HG02938 (cell line): ENCODE results near the gene TADA3.
A peak's percentile ranks its signal among the peaks of the same experiment; 100 is the strongest.

Source experiments
- ATAC-seq: cut with Tn5 transposase; IDR thresholded peaks from one replicate; pipeline ENCODE4 v1.9.1; 2021; ENCODE audit warnings: mild to moderate bottlenecking, moderate library complexity; ENCODE audit not compliant: unreplicated experiment

TADA3 gene, protein sequence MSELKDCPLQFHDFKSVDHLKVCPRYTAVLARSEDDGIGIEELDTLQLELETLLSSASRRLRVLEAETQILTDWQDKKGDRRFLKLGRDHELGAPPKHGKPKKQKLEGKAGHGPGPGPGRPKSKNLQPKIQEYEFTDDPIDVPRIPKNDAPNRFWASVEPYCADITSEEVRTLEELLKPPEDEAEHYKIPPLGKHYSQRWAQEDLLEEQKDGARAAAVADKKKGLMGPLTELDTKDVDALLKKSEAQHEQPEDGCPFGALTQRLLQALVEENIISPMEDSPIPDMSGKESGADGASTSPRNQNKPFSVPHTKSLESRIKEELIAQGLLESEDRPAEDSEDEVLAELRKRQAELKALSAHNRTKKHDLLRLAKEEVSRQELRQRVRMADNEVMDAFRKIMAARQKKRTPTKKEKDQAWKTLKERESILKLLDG

DNA sequence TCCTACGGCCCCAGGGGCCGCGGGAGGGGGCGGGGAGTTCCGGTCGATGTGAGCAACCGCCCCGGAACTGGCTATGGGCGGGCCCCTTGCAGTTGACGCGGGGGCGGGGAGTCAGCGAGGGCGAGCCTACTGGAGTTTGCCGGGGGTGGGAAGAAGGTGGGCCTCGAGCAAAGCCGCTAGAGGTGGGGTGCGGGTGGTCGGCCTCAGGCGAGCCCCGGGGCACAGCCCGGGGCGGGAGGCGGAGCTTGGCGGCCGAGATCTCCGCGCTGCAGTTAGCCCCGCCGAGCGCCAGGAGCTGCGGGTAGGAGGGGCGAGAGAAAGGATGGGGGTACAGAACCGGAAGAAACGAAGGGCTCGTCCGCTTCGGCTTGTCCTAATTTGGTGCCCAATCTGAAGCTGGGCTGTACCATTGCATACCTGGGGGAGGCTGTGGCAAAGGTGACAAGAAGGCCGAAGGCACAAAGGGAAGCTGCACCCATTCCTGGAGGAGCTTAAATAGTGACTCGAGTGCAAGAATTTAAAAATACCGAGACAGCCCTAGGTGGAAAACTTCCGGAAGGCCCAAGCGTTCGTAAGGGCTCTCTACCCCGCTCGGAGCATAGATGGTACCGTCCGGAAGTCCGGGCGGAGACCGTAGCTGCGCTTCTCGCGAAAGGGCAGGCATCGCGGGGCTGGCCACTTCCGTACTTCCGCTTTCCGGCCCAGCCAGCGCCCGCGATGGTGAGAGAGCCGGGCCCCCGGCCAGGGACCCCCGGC lies at the start of gene TADA3, which contains the start of gene ARPC4:
TSS of gene TADA3 (minus strand) at position 69 of the 756 bp plus-strand sequence. CDS start 1,007 bp downstream, outside the sequence.
TSS of gene ARPC4 (plus strand) at position 678 of the 756 bp plus-strand sequence. CDS start at position 718, 40 bp downstream.
- ATAC-seq: peak; percentile 88

- ATAC-seq: no peak
These were observed 48.7 kb upstream of the TADA3 start for GRCh38 chr3:9841015-9841414.

- no peak for ATAC-seq
These were observed 46.6 kb upstream of the TADA3 start for GRCh38 chr3:9838856-9839255.

GRCh38 chr3:9837701-9838582 lies 45.7 kb upstream of the TADA3 start:
- ATAC-seq: no peak

DNA sequence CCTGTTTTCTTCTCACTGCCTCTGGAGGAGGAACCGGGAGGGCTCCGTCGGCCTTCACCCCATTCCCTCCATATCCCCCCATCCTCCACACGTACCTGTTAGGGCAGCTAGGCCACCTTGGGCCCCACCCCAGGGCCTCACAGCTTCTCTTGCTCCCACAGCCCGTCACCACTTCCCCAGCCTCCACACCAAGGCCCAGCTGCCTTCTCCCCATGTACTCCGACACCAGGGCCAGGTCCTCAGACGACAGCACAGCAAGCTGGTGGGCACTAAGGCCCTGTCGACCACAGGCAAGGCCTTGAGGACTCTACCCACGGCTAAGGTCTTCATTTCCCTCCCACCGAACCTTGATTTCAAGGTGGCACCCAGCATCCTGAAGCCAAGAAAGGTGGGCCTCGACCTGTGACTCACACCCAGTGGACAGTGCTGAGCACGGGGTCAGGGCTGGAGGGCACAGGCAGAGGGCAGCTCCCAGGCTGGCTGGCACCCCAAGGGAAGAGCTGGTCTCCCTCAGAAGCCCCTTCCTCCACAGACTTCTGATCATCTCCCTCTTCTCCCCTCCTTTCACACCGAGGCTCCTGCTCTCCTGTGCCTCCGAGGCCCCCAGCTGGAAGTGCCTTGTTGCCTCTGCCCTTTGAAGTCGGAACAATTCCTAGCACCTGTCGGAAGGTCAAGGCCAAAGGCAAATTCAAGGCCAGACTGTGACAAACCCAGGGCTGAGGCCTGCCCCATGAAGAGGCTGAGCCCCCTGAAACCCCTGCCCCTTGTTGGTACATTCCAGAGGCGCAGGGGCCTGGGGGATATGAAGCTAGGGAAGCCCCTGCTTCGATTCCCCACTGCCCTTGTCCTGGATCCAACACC lies 42.5 kb upstream of the TADA3 start:
- ATAC-seq: no peak

DNA sequence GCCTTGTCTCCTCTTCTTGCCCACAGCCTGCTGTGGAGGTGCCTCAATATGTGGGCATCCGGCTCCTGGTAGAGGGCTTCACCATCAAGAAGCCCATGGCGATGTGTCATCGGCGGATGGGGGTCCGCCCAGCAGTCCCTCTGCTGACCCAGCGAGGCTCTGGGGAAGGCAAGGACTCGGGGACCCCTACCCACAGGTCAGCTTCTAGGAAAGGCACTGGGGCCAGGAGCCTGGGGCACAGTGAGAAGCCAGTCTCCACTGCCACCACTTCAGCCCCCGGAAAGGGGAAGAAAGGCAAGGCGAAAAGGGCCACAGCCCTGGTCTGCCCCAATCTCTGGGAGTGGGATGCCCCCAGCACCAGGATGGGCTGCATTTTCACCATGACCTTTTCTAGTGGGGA lies 40.8 kb upstream of the TADA3 start:
- no peak for ATAC-seq

DNA sequence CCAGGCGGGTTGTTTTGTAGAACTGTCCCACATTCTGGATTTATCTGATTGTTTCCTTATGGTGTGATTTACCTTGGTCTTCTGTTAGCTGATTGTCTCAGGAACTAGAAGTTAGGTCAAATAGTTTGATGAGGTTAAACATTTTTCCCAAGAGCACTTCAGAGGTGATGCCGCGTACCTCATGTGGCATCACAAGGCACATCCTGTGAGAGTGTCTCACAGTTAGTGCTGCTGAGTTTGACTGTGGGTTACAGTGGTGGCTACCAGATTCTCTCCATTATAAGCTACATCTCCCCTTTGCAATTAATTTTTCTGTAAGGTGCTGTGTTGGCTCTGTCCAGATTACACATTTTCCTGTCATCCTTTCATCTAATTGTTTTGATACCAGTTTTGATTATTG lies 39.0 kb upstream of the TADA3 start:
- ATAC-seq: no peak

DNA sequence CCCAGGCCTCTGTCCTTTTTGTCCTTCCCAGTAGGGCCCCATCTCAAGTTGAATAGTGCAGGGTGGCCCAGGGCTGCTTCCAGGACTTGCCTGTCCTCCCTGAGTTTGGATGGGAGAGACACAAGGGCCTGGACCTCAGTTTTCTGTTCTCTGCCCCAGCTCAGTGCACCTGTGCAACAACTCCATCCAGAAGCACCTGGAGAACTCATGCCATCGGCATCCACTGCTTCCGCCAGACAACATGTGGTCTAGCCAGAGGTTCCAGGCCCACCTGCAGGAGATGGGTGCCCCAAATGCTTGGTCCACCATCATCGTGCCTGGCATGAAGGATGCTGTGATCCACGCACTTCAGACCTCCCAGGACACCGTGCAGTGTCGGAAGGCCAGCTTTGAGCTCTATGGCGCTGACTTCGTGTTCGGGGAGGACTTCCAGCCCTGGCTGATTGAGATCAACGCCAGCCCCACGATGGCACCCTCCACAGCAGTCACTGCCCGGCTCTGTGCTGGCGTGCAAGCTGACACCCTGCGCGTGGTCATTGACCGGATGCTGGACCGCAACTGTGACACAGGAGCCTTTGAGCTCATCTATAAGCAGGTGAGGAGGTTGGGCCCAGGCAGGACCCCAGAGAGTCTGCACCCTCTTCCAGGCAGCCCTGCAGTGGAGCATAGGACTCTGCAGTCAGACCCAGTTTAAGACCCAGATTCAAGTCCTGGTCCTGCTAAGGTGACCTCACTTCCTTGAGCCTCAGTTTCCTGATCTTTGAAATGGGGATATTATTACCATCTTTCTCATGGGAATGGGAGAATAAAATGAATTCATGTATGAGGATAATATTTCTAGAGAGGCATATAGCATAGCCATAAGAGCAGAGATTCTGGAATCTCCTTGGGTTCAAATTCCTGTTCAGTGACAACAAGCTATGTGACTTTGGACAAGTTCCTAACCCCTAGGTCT lies 36.8 kb upstream of the TADA3 start:
- no peak for ATAC-seq

DNA sequence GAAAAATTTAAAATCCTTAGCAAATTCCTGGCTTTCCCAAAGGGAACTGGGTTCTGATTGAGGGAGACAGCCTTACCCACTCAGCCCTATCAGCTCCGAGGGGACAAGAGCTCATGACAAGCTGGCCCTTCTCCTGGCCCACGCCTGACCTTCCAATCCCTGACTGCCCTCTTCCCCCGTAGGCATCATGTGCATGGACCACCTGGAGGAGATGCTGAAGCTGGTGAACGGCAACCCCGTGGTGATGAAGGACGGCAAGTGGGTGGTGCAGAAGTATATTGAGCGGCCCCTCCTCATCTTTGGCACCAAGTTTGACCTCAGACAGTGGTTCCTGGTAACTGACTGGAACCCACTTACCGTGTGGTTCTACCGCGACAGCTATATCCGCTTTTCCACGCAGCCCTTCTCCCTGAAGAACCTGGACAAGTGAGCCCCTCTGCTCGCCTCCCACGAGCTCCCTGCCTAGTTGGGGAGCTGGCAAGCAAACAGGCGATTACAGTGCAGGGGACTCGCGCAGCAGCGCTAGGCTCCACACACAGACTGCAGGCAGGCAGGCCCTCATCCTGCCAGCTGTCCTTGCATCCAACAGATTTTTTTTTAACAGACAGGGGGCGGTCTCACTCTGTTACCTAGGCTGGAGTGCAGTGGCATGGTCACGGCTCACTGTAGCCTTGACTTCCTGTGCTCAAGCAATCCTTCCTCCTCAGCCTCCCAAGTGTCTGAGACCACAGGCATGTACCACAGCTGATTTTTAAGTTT lies 34.7 kb upstream of the TADA3 start:
- no peak for ATAC-seq

DNA sequence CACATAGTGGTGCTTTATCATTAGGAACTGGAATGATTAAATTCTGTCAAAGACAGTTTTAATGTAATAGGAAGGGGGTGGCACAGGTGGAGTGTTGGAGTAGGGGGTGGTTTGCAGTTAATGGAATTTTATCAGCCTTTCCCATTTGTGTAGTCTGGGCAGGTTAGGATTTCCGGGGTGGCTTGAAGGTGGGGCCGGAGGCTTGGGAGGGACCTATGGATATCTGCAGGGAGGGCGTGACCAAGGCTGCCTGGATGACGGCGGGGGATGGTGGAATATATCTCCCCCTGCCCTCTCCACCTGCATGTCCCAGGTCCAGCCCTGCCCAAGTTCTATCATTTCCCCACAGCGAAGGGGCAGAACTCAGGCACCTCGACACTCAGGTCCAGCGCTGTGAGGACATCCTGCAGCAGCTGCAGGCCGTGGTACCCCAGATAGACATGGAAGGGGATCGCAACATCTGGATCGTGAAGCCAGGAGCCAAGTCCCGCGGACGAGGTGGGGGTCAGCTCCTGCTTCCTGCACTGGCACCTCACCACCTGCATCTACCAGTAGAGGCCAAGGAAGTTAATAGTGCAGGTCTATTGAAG lies 33.3 kb upstream of the TADA3 start:
- ATAC-seq: no peak

- ATAC-seq: no peak
These were observed 28.7 kb upstream of the TADA3 start for GRCh38 chr3:9820946-9821345.

- no peak for ATAC-seq
These were observed 28.3 kb upstream of the TADA3 start for GRCh38 chr3:9820543-9820942.

DNA sequence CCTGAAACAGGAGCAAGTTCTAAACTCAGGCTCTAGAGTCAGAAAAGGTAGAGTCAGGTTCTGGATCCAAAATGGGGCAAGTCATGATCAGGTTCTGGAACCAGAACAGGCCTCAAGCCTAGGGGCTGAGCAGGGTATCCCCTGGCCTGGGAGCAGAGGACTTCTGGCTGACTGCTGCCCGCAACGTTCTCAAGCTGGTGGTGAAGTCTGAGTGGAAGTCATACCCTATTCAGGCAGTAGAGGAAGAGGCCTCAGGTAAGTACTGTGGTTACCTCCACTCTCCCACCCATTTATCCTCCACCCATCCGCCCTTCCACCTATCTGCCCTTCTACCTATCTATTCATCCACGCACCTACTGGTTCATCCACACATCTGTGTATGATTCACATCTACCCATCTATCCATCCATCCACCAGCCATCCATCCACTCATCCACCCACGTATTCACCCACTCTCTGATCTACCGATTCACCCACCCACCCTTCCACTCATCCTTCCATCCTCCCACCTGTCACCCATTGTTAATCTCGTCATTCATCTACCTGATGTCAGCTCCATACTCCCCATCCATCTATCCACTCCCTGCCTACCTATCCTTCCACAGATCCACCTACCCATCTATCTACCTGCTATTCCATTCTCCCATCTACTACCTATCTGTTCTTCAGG lies 26.5 kb upstream of the TADA3 start:
- no peak for ATAC-seq

DNA sequence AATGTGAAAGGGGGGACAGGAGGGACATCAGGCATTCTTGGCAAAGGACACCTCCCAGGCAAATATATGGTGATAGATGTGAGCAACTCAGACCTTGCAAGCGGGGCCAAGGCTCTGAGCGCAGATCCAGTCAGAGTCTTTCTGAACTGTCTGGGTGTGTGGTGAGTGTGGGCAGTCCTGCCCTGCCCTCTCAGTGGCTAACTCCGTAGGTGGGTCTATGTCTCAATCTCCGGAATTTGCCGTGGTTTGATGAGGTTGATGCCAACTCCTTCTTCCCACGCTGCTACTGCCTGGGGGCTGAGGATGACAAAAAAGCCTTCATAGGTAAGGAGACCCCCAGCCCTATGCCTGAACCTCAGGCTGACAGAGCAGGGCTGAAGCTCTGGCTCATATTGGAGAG lies 25.2 kb upstream of the TADA3 start:
- no peak for ATAC-seq

DNA sequence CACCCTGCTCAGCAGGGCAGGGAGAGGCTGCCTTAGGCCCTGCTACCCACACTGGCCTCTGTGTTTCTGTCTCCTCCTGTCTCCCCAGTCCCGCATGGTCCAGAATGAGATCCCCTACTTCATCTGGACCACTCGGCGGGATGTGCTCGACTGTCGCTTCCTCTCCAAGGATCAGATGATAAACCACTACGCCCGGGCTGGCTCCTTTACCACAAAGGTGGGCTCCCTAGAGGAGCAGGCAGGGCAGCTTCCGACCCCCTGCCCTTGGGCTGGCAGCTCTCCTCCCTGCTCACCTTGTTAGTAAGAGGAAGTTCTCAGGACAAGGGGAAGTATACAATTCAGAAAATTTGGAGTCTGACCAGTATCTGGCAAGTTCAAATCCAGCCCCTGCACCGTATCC lies 23.7 kb upstream of the TADA3 start:
- no peak for ATAC-seq

DNA sequence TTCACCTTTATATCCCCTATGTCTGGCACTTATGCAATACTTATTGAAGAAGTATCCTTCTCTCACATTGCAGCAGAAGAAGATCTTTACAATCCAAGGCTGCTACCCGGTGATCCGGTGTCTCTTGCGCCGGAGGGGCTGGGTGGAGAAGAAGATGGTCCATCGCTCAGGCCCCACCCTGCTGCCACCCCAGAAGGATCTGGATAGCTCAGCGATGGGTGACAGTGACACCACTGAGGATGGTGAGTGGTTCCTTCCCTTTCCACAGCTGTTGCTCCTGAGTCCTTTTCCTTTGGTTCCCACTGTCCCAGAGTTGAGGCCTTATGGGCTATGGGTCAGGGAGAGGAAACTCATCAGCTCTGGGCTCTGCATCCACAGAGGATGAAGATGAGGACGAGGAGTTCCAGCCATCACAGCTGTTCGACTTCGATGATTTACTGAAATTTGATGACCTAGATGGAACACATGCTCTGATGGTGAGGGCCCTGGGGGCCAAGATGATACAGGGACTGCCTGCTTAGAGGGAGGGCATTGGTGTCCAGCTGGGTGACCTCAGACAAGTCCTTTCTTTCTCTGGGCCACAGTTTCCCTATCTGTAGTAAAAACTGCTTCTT lies 20.7 kb upstream of the TADA3 start:
- no peak for ATAC-seq

- no peak for ATAC-seq
These were observed 18.6 kb upstream of the TADA3 start for GRCh38 chr3:9810846-9811245.
